NCI-H524 treated with DMSO at 0.1 percent for 48 hours (cell line): ENCODE measurements around the gene SLC47A2.
"Not testable (repeated sequence)": the region's sequence is repeated elsewhere in the genome, so short reads cannot be mapped to it uniquely, and the experiment has no call there.

Source experiments
- DNase-seq: peaks from one replicate; lab custom pipeline; 2025; lab: John Stamatoyannopoulos, UW

The SLC47A2 gene

GRCh38 chr17:19706791-19707727, 9.3 kb downstream of the SLC47A2 start:
- DNase-seq = peak; percentile 98

GRCh38 chr17:19705771-19706770, 10.3 kb downstream of the SLC47A2 start:
- DNase-seq = no peak

- DNase-seq = no peak
Measured at GRCh38 chr17:19705201-19705600, 11.2 kb downstream of the SLC47A2 start.

GRCh38 chr17:19703828-19704613, 12.4 kb downstream of the SLC47A2 start:
- DNase-seq = no peak

- peak; percentile 96 for DNase-seq
Measured at GRCh38 chr17:19703106-19703827, 13.1 kb downstream of the SLC47A2 start.

- DNase-seq = peak; percentile 74
Measured at GRCh38 chr17:19702217-19702641, 14.2 kb downstream of the SLC47A2 start.

- DNase-seq = no peak
Measured at GRCh38 chr17:19686400-19687090, 29.8 kb downstream of the SLC47A2 start.

GRCh38 chr17:19684909-19685580, 31.3 kb downstream of the SLC47A2 start:
- not testable (repeated sequence) for DNase-seq

- no peak for DNase-seq
Measured at GRCh38 chr17:19683117-19683516, 33.3 kb downstream of the SLC47A2 start.

GRCh38 chr17:19678581-19679453, 37.6 kb downstream of the SLC47A2 start:
- DNase-seq = no peak

- no peak for DNase-seq
Measured at GRCh38 chr17:19677736-19678379, 38.5 kb downstream of the SLC47A2 start.

GRCh38 chr17:19676896-19677295, 39.5 kb downstream of the SLC47A2 start:
- DNase-seq = no peak

- no peak for DNase-seq
Measured at GRCh38 chr17:19673623-19674022, 42.8 kb downstream of the SLC47A2 start.

- DNase-seq = peak; percentile 1
Measured at GRCh38 chr17:19672009-19672750, 44.2 kb downstream of the SLC47A2 start.

GRCh38 chr17:19671433-19671832, 45.0 kb downstream of the SLC47A2 start:
- no peak for DNase-seq

- no peak for DNase-seq
Measured at GRCh38 chr17:19670908-19671307, 45.5 kb downstream of the SLC47A2 start.

GRCh38 chr17:19669680-19670079, 46.7 kb downstream of the SLC47A2 start:
- not testable (repeated sequence) for DNase-seq

GRCh38 chr17:19664821-19665181, 51.6 kb downstream of the SLC47A2 start:
- DNase-seq = no peak
